GM11168 (cell line): ENCODE measurements around the gene CXCL10.
"Not testable (repeated sequence)": the region's sequence is repeated elsewhere in the genome, so short reads cannot be mapped to it uniquely, and the experiment has no call there.

Experiments used
- in situ Hi-C: fragments of 300-500 bp; cut with MboI; formaldehyde crosslinking; loops from one replicate; pipeline ENCODE4 v1.12.0; 2022; ENCODE audit warnings: low sequenced_read_pairs; ENCODE audit not compliant: unreplicated experiment

CXCL10 gene

GRCh38 chr4:75998525-75999147 is 24.7 kb downstream of the CXCL10 start:
- in situ Hi-C loops, result not testable (repeated sequence)

- in situ Hi-C loops, result no loop called here
Measured at GRCh38 chr4:75997946-75998345, 25.4 kb downstream of the CXCL10 start.

GRCh38 chr4:75997081-75997480 is 26.2 kb downstream of the CXCL10 start:
- in situ Hi-C loops, result no loop called here

- in situ Hi-C loops, result no loop called here
Measured at GRCh38 chr4:75995727-75996126, 27.6 kb downstream of the CXCL10 start.

GRCh38 chr4:75992462-75992861 is 30.8 kb downstream of the CXCL10 start:
- in situ Hi-C loops, result loop anchor here (5.0 kb wide), 1 partner anchor 75 kb away; no protein-coding TSS in a partner anchor

- in situ Hi-C loops, result loop anchor here (5.0 kb wide), 1 partner anchor 77 kb away; no protein-coding TSS in a partner anchor
Measured at GRCh38 chr4:75989846-75990528, 33.3 kb downstream of the CXCL10 start.

- in situ Hi-C loops, result no loop called here
Measured at GRCh38 chr4:75985116-75985515, 38.2 kb downstream of the CXCL10 start.

GRCh38 chr4:75980576-75980975 is 42.7 kb downstream of the CXCL10 start:
- in situ Hi-C loops, result no loop called here

- in situ Hi-C loops, result loop anchor here (5.0 kb wide), 1 partner anchor 34 kb away; the partner anchor contains the start of gene NAAA
Measured at GRCh38 chr4:75976177-75976576, 47.1 kb downstream of the CXCL10 start.

- in situ Hi-C loops, result no loop called here
Measured at GRCh38 chr4:75973766-75974165, 49.5 kb downstream of the CXCL10 start.
